ENCODE measurements around the gene TJP2.

GRCh38 chr9:69299826-69300225 lies 125.7 kb downstream of the TJP2 start:
- TF ChIP-seq POLR2A (IDR thresholded peaks at IDR 0.05; ENCODE audit: low read length) (no peak), GATA1 (IDR thresholded peaks at IDR 0.05; ENCODE audit: low read depth, low read length) (no peak)
